ENCODE measurements around the gene RABGGTA. TPM values are rescaled to one million over a fixed set of nuclear protein-coding genes. Genes with fewer than 3 reads are reported as not detected.

Gene RABGGTA
- total and polyA plus RNA-seq, 8 donors, result 16.0 to 230 (median 87.8) TPM

- no peaks in the 10 kb centered on the region for H3K27me3 ChIP-seq
- no peak overlapping the region for H3K4me3 ChIP-seq
- H3K9me3 ChIP-seq, result no peaks in the 10 kb centered on the region
- WGBS, 5 donors, result 85 to 88% (median 87%) methylated on average over 7 of the region's 7 CpGs
- no peak for DNase-seq
- peaks cover 0 to 3% (median under 1%) of the 10 kb centered on the region in 4 donors for H3K4me1 ChIP-seq
- peaks cover 0 to 65% (median 21%) of the 10 kb centered on the region in 4 donors for H3K36me3 ChIP-seq
- no peak for TF ChIP-seq EP300 (IDR thresholded peaks at IDR 0.05)
- TF ChIP-seq POLR2A (IDR thresholded peaks at IDR 0.05), result no peak
- no peak for TF ChIP-seq CTCF (IDR thresholded peaks at IDR 0.05)
- TF ChIP-seq POLR2AphosphoS5 (IDR thresholded peaks at IDR 0.05), result no peak
- intact Hi-C loops (cut with DNase I; ENCODE audit: low total_unique reads), result no loop called here
- H3K27ac ChIP-seq, result no peak overlapping the region
These were observed 17.5 kb downstream of the RABGGTA start for GRCh38 chr14:24253936-24254335.

- TF ChIP-seq POLR2AphosphoS5 (IDR thresholded peaks at IDR 0.05) (no peak), CTCF (IDR thresholded peaks at IDR 0.05) (no peak), EP300 (IDR thresholded peaks at IDR 0.05) (no peak), POLR2A (IDR thresholded peaks at IDR 0.05) (no peak)
- no peaks in the 10 kb centered on the region for H3K4me1 ChIP-seq
- no peak overlapping the region for H3K27ac ChIP-seq
- H3K27me3 ChIP-seq, result no peaks in the 10 kb centered on the region
- WGBS, 5 donors, result 78 to 93% (median 84%) methylated on average over 9 to 11 of the region's 11 CpGs
- H3K36me3 ChIP-seq, result peaks cover 0 to 60% (median 21%) of the 10 kb centered on the region in 4 donors
- H3K4me3 ChIP-seq, result no peak overlapping the region
- no peak for DNase-seq
- intact Hi-C loops (cut with DNase I; ENCODE audit: low total_unique reads), result no loop called here
- no peaks in the 10 kb centered on the region for H3K9me3 ChIP-seq
These were observed 18.9 kb downstream of the RABGGTA start for GRCh38 chr14:24252289-24253124.

- intact Hi-C loops (cut with DNase I; ENCODE audit: low total_unique reads), result no loop called here
- H3K4me1 ChIP-seq, result peaks cover 0 to 3% (median 0%) of the 10 kb centered on the region in 4 donors
- WGBS, 5 donors, result 71 to 100% (median 89%) methylated on average over 1 of the region's 1 CpG
- H3K27ac ChIP-seq, result no peak overlapping the region
- no peaks in the 10 kb centered on the region for H3K27me3 ChIP-seq
- TF ChIP-seq POLR2AphosphoS5 (IDR thresholded peaks at IDR 0.05) (no peak), CTCF (IDR thresholded peaks at IDR 0.05) (no peak), POLR2A (IDR thresholded peaks at IDR 0.05) (no peak), EP300 (IDR thresholded peaks at IDR 0.05) (no peak)
- peaks cover 0 to 60% (median 21%) of the 10 kb centered on the region in 4 donors for H3K36me3 ChIP-seq
- no peaks in the 10 kb centered on the region for H3K9me3 ChIP-seq
- no peak overlapping the region for H3K4me3 ChIP-seq
- DNase-seq, result no peak
These were observed 19.5 kb downstream of the RABGGTA start for GRCh38 chr14:24251880-24252288.

GRCh38 chr14:24250354-24250753, 21.0 kb downstream of the RABGGTA start:
- no peak for DNase-seq
- 55 to 76% (median 67%) methylated on average over 4 of the region's 4 CpGs for WGBS, 5 donors

More at GRCh38 chr14:24250354-24250753, 21.0 kb downstream of the RABGGTA start:
- no peaks in the 10 kb centered on the region for H3K9me3 ChIP-seq
- intact Hi-C loops (cut with DNase I; ENCODE audit: low total_unique reads), result no loop called here
- no peak overlapping the region for H3K4me3 ChIP-seq
- peaks cover 0 to 7% (median 0%) of the 10 kb centered on the region in 4 donors for H3K4me1 ChIP-seq
- no peaks in the 10 kb centered on the region for H3K27me3 ChIP-seq
- peaks cover 0 to 54% (median 21%) of the 10 kb centered on the region in 4 donors for H3K36me3 ChIP-seq
- TF ChIP-seq CTCF (IDR thresholded peaks at IDR 0.05) (no peak), EP300 (IDR thresholded peaks at IDR 0.05) (no peak), POLR2A (IDR thresholded peaks at IDR 0.05) (no peak), POLR2AphosphoS5 (IDR thresholded peaks at IDR 0.05) (no peak)
- H3K27ac ChIP-seq, result no peak overlapping the region
